Measurements from ENCODE around the gene MYO1D.
"Not testable (repeated sequence)": the region's sequence is repeated elsewhere in the genome, so short reads cannot be mapped to it uniquely, and the experiment has no call there.

Gene MYO1D

GRCh38 chr17:32658470-32659418 lies 218.2 kb downstream of the MYO1D start:
- no peak for DNase-seq

- no peak for DNase-seq
Measured at GRCh38 chr17:32656886-32657285, 220.0 kb downstream of the MYO1D start.

DNA sequence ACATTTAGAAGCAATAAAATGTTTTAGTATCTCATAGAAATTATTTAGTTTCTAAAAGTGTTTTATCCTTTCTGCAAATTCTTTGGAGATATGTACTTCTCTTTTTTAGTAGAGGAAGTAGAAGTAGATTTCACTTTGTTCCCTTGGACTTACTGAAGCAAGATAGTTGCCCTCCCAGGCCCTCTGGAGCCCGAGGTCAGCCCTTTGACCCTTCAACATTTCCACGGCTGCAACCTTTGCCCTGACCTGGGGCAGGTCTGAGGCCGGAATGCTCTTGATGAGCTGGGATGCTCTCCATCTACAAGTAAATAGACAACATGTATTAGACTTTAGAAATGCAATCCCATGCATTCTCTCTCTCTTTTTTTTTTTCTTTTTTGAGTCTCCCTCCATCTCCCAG lies 222.6 kb downstream of the MYO1D start:
- no peak for DNase-seq

DNA sequence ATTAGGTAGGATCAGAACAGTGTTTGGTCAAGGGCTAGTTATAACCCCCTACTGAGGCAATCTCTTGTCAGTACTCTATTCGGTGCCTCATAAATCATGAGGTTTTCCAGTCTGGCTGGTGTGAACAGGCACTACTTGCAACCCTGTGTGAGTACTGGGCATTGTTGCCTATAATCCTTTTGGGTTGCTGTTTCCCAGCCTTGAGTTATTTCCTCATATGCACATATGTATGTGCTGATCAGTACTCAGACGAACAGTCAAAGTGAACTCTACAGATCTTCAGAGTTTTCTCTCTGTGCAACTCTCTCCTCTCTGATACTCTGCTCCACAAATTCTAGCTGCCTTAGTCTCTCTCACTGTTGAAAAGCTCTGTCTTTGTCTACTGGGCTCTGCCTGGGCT lies 225.8 kb downstream of the MYO1D start:
- no peak for DNase-seq

DNA sequence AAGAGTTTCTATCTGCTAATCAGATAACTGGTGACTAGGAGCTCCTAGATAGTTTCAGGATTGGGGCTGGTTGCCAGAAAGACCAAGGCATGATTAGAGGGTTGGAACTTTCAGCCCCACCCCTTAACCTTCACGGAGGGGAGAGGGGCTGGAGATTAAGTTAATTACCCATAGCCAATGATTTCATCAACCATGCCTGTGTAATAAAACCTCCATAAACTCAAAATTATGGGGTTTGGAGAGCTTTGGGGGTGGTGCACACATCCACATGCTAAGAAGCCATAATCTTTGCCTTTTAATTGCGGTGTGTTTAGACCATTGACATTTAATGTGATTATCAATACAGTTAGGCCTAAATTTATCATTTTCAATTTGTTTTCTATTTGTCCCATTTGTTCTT lies 228.5 kb downstream of the MYO1D start:
- DNase-seq = no peak

GRCh38 chr17:32646941-32647340 lies 230.0 kb downstream of the MYO1D start:
- no peak for DNase-seq

DNA sequence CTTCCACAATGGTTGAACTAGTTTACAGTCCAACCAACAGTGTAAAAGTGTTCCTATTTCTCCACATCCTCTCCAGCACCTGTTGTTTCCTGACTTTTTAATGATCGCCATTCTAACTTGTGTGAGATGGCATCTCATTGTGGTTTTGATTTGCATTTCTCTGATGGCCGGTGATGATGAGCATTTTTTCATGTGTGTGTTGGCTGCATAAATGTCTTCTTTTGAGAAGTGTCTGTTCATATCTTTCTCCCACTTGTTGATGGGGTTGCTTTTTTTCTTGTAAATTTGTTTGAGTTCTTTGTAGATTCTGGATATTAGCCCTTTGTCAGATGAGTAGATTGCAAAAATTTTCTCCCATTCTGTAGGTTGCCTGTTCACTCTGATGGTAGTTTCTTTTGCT lies 235.4 kb downstream of the MYO1D start:
- not testable (repeated sequence) for DNase-seq

GRCh38 chr17:32636598-32637218 lies 240.2 kb downstream of the MYO1D start:
- DNase-seq = no peak

GRCh38 chr17:32634167-32634566 lies 242.8 kb downstream of the MYO1D start:
- no peak for DNase-seq

- DNase-seq = no peak
Measured at GRCh38 chr17:32631341-32632096, 245.4 kb downstream of the MYO1D start.

DNA sequence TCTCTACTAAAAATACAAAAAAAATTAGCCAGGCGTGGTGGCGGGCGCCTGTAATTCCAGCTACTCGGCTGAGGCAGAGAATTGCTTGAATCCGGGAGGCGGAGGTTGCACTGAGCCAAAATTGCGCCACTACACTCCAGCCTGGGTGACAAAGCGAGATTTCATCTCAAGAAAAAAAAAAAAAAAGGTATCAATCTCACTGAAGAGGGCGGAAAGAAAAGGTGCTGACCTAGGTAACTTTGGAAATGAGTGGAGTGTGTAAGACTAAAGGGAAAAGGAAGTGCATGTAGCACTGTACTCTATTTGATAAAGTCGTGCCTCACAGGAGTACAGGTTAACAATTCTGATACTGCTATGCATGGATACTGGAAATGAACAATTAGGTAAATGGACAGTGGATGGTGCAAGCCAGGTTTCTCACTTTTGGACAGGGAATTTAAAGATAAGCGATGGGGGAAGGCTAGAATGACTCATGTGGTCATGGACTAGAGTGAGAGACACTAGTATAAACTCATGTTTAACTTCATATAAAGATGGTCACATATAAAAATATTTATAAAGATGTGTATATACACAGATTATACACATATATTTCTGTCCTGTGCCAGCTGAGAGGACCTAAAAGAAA lies 247.2 kb downstream of the MYO1D start:
- no peak for DNase-seq

DNA sequence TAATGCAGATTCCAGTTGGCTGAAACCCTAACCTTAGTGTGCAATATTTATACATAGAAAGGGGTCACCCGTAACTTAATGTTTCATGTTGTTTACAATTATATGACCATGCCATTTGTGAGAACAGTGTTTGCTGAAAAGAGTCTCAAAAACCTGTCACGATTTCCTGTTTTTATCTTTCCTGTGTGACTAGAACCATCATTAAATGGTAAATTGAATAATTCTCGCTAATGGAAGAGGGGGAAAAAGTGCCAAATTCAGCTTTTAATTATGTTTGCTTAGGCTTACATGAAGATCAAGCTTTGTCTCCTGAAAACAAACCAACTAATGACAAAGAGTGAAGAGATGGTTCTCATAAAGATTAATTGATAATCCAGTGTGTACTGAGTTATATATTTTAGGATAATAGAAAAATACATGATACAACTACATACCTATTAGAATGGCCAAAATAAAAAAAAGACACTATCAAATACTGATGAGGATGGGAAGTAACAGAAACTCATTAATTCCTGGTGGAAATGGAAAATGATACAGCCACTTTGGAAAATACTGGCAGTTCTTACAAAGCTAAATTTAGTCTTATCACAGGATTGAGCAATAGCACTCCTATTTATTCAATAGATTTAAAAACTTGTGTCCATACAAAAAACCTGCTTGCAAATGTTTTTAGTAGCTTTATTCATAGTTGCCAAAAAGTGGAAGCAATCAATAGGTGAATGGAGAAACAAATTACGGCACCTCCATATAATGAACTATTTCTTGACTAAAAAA lies 248.5 kb downstream of the MYO1D start:
- no peak for DNase-seq

DNA sequence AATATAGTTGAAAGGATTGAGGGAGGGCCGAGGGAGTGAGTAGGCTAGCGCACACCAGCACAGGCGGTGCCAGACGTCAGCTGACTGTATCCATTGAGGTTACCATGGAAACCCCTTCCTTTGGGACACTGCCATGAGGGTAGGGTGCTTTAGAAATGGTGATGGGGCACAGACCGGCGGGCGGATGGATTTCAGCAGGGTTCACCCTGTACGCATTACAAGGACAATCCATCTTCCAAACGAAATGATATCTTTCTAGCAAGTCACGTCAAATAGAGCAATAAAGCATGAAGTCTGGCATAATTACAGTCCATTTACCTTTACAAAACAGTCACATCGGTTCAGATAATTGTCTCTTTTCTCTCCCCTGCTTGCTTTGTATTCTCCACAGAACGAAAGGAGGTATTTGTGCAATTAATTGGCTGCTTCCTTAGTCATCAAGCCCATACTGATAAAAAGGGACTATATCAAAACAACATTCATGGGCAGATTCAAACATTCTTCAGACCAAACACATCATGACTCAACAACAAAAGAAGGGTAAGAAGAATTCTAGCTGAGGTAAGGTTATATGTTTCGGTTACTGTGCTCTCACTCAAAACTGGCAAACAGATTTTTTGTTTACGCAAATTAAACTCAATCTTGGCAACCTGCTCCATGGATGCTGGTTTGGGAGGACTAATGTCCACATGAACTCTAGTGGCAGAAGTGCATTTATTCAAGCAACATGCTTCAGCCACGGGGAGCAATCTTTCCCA lies 249.5 kb downstream of the MYO1D start:
- DNase-seq = no peak

DNA sequence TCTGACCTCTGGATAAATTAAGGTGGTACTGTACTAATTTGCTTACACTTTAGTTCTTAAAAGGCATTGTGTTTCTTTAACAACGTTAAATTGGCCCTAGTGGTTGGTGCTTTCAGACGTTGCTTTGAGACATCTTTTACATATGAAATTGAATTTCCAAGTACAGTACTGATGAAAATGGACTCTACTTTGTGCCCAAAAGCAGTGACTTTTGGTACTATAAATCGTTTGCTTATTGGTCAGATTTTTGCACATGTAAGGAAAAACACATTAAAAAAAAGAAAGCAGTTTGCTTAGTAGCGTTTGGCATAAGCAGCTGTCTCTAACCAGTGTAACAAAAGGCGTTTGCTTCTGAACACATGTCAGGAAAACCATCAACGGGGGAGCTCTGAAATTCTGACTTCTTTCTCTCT lies 250.5 kb downstream of the MYO1D start:
- no peak for DNase-seq

DNA sequence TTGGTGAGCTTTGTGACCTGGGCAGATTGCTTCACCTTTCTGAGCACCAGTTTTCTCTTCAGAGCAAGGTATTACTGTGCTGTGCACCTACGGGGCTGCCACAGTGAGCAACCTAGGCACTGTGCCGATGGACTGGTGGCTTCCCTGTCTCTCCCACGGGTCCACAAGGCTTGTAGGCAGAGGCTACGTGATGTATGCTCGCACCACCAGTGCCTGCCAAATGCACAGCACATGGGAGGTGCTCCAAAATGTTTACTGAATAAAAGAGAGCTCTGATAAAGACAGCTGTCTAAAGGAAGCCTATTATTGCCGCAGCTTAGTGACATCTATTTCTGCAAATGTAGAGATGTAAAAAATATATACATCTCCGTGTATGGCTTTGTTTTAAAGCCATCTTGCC lies 251.0 kb downstream of the MYO1D start:
- DNase-seq = no peak

DNA sequence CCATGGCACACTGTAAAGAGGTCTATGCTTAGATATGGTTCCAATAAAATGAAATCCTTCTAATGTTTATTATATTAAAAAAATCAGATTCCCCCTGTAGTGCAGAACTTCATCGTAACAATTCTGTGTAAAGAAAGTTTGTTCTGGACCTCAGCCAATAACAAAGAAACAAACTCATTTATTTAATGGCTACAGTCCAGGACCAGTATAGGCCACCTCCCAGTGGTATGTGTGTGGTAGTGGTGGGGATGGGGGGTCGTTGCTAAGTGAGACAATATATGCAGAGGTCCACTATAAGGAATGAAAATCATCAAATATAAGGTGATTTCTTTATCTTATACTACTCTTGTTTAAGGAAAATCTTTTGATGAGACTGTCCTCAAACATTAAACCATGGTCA lies 253.7 kb downstream of the MYO1D start:
- DNase-seq = no peak

- no peak for DNase-seq
Measured at GRCh38 chr17:32622540-32622939, 254.4 kb downstream of the MYO1D start.

- DNase-seq = no peak
Measured at GRCh38 chr17:32621612-32622312, 255.2 kb downstream of the MYO1D start.

DNA sequence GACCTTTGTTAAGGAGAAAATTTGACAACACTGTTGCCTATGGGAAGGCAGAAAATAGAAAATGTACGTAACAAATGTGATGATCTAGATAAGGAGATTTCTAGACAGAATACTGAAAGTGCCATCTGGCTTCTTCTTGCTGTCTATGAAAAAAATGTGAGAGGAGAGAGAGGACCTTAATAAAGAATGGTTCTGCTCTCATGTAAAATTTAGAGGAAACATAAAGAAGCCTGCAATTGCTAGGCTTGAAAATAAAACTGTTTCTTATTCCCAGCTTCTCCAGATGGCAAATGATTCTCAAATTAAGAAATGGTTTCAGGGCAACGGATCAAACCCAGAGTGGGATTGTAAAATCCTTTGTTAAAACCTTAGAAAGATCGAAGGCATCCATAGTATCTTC lies 261.6 kb downstream of the MYO1D start:
- no peak for DNase-seq

GRCh38 chr17:32610943-32611342 lies 266.0 kb downstream of the MYO1D start:
- no peak for DNase-seq
